K562 (cell line): ENCODE results near the gene SOCS4. TPM values are rescaled to one million over a fixed set of nuclear protein-coding genes. Genes with fewer than 3 reads are reported as not detected.

ENCODE experiments used
- FOXP4 ChIP-seq: sonication (generic); formaldehyde crosslinking; IDR thresholded peaks from 2 replicates; pipeline ENCODE4 v1.8.0; 2022; ENCODE audit warnings: mild to moderate bottlenecking, missing genetic modification reagents, borderline replicate concordance
- HIVEP1 ChIP-seq: fragments of 250-450 bp; sonication (Bioruptor Pico); IDR thresholded peaks from 2 replicates; pipeline ENCODE4 v1.4.0; 2020; ENCODE audit warnings: mild to moderate bottlenecking
- HMGN3 ChIP-seq: IDR thresholded peaks from 2 replicates; pipeline ENCODE4 v1.6.1; 2011; ENCODE audit warnings: borderline replicate concordance, low read depth, mild to moderate bottlenecking, mixed read lengths, low read length; ENCODE audit not compliant: insufficient read length; ENCODE audit errors: extremely low read depth
- NR2C1 ChIP-seq, 2 experiments: fragments of 450-650 bp; IDR thresholded peaks; 2 replicates each; pipeline ENCODE4 v1.6.1; 2017; ENCODE audit warnings: mild to moderate bottlenecking in 2 of 2, antibody characterized with exemption in 1 of 2, inconsistent platforms in 1 of 2, missing compliant biosample characterization in 1 of 2, missing genetic modification characterization in 1 of 2
- SMAD2 ChIP-seq: fragments of 150-350 bp; IDR thresholded peaks from 2 replicates; pipeline ENCODE4 v1.6.1; 2014; ENCODE audit warnings: low read depth, mild to moderate bottlenecking, low read length
- polyA plus RNA-seq, 8 experiments: library from polyadenylated mRNA; depleted of rRNA in 4 of 8; stranded (reverse) in 5 of 8; unstranded in 3 of 8; fragments of >200 nt; fragmentation: Nextera tagmentation in 2 of 8; fragmentation: Illumina TruSeq in 1 of 8; extraction: Ambion mirVana in 2 of 8; extraction: Trizol in 1 of 8; gene quantifications; 2 replicates each; pipeline versions ENCODE4 v1.2.1 to v1.2.3, GENCODE V29; 2011 to 2014; ENCODE audit warnings: inconsistent platforms in 1 of 8, missing spikeins in 1 of 8
- total RNA-seq, 7 experiments: library from RNA; depleted of rRNA in 6 of 7; stranded (reverse); fragments of >200 nt in 6 of 7; fragmentation: Illumina TruSeq in 2 of 7; extraction: Trizol in 2 of 7; gene quantifications; 2 replicates each; pipeline versions ENCODE4 v1.2.1 to v1.2.3, GENCODE V29; 2011 to 2021; ENCODE audit warnings: low replicate concordance in 1 of 7
- TF ChIP-seq, protein P1 (sequence below), 2 experiments: fragments of 450-650 bp; formaldehyde crosslinking in 1 of 2; IDR thresholded peaks; 2 replicates each; pipeline versions ENCODE4 v1.4.0 to v1.6.1; 2014 to 2020; ENCODE audit warnings: mild to moderate bottlenecking in 2 of 2, borderline replicate concordance in 1 of 2, low read depth in 1 of 2
- TF ChIP-seq, protein P2 (sequence below): sonication (generic); formaldehyde crosslinking; IDR thresholded peaks from 2 replicates; pipeline ENCODE4 v1.9.0; 2022; ENCODE audit warnings: mild to moderate bottlenecking, missing genetic modification reagents
- TF ChIP-seq, protein P3 (sequence below): sonication (generic); formaldehyde crosslinking; IDR thresholded peaks from 2 replicates; pipeline ENCODE4 v1.8.0; 2022; ENCODE audit warnings: missing genetic modification reagents, mild to moderate bottlenecking, moderate library complexity, borderline replicate concordance

The SOCS4 gene
- total and polyA plus RNA-seq, 9 of the 15 experiments (the other 6 are each of a cell fraction or from before 2014, with no cell fraction given): 2.6 to 12.7 (median 9.7) TPM

GRCh38 chr14:55059333-55059732 lies 32.3 kb downstream of the SOCS4 start (continued):
- TF ChIP-seq, protein P1, sequence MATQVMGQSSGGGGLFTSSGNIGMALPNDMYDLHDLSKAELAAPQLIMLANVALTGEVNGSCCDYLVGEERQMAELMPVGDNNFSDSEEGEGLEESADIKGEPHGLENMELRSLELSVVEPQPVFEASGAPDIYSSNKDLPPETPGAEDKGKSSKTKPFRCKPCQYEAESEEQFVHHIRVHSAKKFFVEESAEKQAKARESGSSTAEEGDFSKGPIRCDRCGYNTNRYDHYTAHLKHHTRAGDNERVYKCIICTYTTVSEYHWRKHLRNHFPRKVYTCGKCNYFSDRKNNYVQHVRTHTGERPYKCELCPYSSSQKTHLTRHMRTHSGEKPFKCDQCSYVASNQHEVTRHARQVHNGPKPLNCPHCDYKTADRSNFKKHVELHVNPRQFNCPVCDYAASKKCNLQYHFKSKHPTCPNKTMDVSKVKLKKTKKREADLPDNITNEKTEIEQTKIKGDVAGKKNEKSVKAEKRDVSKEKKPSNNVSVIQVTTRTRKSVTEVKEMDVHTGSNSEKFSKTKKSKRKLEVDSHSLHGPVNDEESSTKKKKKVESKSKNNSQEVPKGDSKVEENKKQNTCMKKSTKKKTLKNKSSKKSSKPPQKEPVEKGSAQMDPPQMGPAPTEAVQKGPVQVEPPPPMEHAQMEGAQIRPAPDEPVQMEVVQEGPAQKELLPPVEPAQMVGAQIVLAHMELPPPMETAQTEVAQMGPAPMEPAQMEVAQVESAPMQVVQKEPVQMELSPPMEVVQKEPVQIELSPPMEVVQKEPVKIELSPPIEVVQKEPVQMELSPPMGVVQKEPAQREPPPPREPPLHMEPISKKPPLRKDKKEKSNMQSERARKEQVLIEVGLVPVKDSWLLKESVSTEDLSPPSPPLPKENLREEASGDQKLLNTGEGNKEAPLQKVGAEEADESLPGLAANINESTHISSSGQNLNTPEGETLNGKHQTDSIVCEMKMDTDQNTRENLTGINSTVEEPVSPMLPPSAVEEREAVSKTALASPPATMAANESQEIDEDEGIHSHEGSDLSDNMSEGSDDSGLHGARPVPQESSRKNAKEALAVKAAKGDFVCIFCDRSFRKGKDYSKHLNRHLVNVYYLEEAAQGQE (IDR thresholded peaks at IDR 0.05; ENCODE audit: borderline replicate concordance): no peak
- TF ChIP-seq, protein P1 (CRISPR knock-in tag; IDR thresholded peaks at IDR 0.05; ENCODE audit: low read depth): no peak
- TF ChIP-seq HIVEP1 (CRISPR knock-in tag): no peak
- TF ChIP-seq, protein P2, sequence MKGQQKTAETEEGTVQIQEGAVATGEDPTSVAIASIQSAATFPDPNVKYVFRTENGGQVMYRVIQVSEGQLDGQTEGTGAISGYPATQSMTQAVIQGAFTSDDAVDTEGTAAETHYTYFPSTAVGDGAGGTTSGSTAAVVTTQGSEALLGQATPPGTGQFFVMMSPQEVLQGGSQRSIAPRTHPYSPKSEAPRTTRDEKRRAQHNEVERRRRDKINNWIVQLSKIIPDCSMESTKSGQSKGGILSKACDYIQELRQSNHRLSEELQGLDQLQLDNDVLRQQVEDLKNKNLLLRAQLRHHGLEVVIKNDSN (CRISPR knock-in tag): no peak
- TF ChIP-seq HMGN3: no peak
- no peak for TF ChIP-seq FOXP4
- TF ChIP-seq SMAD2: no peak
- TF ChIP-seq, protein P3, sequence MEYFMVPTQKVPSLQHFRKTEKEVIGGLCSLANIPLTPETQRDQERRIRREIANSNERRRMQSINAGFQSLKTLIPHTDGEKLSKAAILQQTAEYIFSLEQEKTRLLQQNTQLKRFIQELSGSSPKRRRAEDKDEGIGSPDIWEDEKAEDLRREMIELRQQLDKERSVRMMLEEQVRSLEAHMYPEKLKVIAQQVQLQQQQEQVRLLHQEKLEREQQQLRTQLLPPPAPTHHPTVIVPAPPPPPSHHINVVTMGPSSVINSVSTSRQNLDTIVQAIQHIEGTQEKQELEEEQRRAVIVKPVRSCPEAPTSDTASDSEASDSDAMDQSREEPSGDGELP (CRISPR knock-in tag): no peak
- TF ChIP-seq NR2C1 (IDR thresholded peaks at IDR 0.05): no peak
- no peak for TF ChIP-seq NR2C1 (tag; IDR thresholded peaks at IDR 0.05)
- TF ChIP-seq, all 486 proteins: peak for 0
